Measurements from ENCODE around the gene TMEM117.
A peak's percentile ranks its signal among the peaks of the same experiment; 100 is the strongest.

The TMEM117 gene

GRCh38 chr12:44117337-44117736, 281.5 kb downstream of the TMEM117 start:
- Histone ChIP-seq H3K36me3 (no peaks in the 10 kb centered on the region), H3K4me3 (no peak overlapping the region), H3K27me3 (no peaks in the 10 kb centered on the region), H3K9me3 (no peaks in the 10 kb centered on the region), H3K4me1 (no peaks in the 10 kb centered on the region), H3K27ac (no peak overlapping the region)
- intact Hi-C loops (cut with DNase I; ENCODE audit: low total_unique reads) = no loop called here
- no peak for TF ChIP-seq CTCF (IDR thresholded peaks at IDR 0.05)
- no peak for DNase-seq

GRCh38 chr12:44118946-44119345, 283.1 kb downstream of the TMEM117 start:
- Histone ChIP-seq H3K4me3 (no peak overlapping the region), H3K27me3 (no peaks in the 10 kb centered on the region), H3K4me1 (no peaks in the 10 kb centered on the region), H3K36me3 (no peaks in the 10 kb centered on the region), H3K27ac (no peak overlapping the region), H3K9me3 (peaks cover 0 to 6% (median 0%) of the 10 kb centered on the region in 3 donors)
- DNase-seq = no peak
- TF ChIP-seq CTCF (IDR thresholded peaks at IDR 0.05) = no peak
- intact Hi-C loops (cut with DNase I; ENCODE audit: low total_unique reads) = no loop called here

GRCh38 chr12:44126806-44127205, 290.9 kb downstream of the TMEM117 start:
- Histone ChIP-seq H3K36me3 (no peaks in the 10 kb centered on the region), H3K9me3 (peaks cover 0 to 6% (median 0%) of the 10 kb centered on the region in 3 donors), H3K4me1 (peaks cover 0 to 24% (median 0%) of the 10 kb centered on the region in 4 donors), H3K27me3 (no peaks in the 10 kb centered on the region), H3K27ac (no peak overlapping the region), H3K4me3 (no peak overlapping the region)
- DNase-seq = no peak
- no peak for TF ChIP-seq CTCF (IDR thresholded peaks at IDR 0.05)
- intact Hi-C loops (cut with DNase I; ENCODE audit: low total_unique reads) = no loop called here

- peaks cover 0 to 24% (median 0%) of the 10 kb centered on the region in 4 donors for H3K4me1 ChIP-seq
Measured at GRCh38 chr12:44127966-44128710, 292.3 kb downstream of the TMEM117 start.

GRCh38 chr12:44143175-44143574, 307.3 kb downstream of the TMEM117 start:
- intact Hi-C loops (cut with DNase I; ENCODE audit: low total_unique reads) = no loop called here
- H3K27me3 ChIP-seq = no peaks in the 10 kb centered on the region
- no peaks in the 10 kb centered on the region for H3K36me3 ChIP-seq
- no peak for DNase-seq
- H3K27ac ChIP-seq = no peak overlapping the region
- peaks cover 0 to 9% (median 0%) of the 10 kb centered on the region in 3 donors for H3K9me3 ChIP-seq
- H3K4me3 ChIP-seq = no peak overlapping the region
- no peak for TF ChIP-seq CTCF (IDR thresholded peaks at IDR 0.05)
- no peaks in the 10 kb centered on the region for H3K4me1 ChIP-seq

More at GRCh38 chr12:44127966-44128710, 292.3 kb downstream of the TMEM117 start:
- DNase-seq = no peak
- intact Hi-C loops (cut with DNase I; ENCODE audit: low total_unique reads) = no loop called here
- no peaks in the 10 kb centered on the region for H3K27me3 ChIP-seq
- H3K27ac ChIP-seq = peak overlapping the region in 1 of 2 donors; percentile 28
- peaks cover 0 to 5% (median 0%) of the 10 kb centered on the region in 3 donors for H3K9me3 ChIP-seq
- TF ChIP-seq CTCF (IDR thresholded peaks at IDR 0.05) = no peak
- H3K4me3 ChIP-seq = no peak overlapping the region
- no peaks in the 10 kb centered on the region for H3K36me3 ChIP-seq
